ENCODE results near the gene PCDHGA4. TPM values are rescaled to one million over a fixed set of nuclear protein-coding genes. Genes with fewer than 3 reads are reported as not detected.
"Not testable (repeated sequence)": the region's sequence is repeated elsewhere in the genome, so short reads cannot be mapped to it uniquely, and the experiment has no call there.

Gene PCDHGA4
- total RNA-seq, 6 experiments from 2014 or later, result 0.39 to 1.8 (median 0.73) TPM

GRCh38 chr5:141383345-141383744 lies 28.5 kb downstream of the PCDHGA4 start:
- intact Hi-C loops (cut with DNase I), result no loop called here
- H3K4me3 ChIP-seq, result no peak overlapping the region
- no peak for ATAC-seq
- whole genome bisulfite sequencing (ENCODE audit: insufficient coverage, low coverage, low lambda C conversion rate, missing lambda C conversion rate), result 28% methylated on average over 20 of the region's 21 CpGs
- H3K36me3 ChIP-seq, result no peaks in the 10 kb centered on the region
- no peaks in the 10 kb centered on the region for H3K27me3 ChIP-seq
- DNase-seq, result no peak
- no peaks in the 10 kb centered on the region for H3K4me1 ChIP-seq
- peaks cover 0 to 4% (median under 1%) of the 10 kb centered on the region in 4 donors for H3K9me3 ChIP-seq
- TF ChIP-seq CTCF (IDR thresholded peaks at IDR 0.05), result no peak
- TF ChIP-seq POLR2A (IDR thresholded peaks at IDR 0.05), result no peak
- H3K27ac ChIP-seq, result no peak overlapping the region

- WGBS (ENCODE audit: insufficient coverage, low coverage, low lambda C conversion rate, missing lambda C conversion rate), result 10% methylated on average over 4 of the region's 43 CpGs
- ATAC-seq, result no peak
- Histone ChIP-seq H3K4me1 (no peaks in the 10 kb centered on the region), H3K36me3 (no peaks in the 10 kb centered on the region), H3K27ac (no peak overlapping the region), H3K4me3 (no peak overlapping the region), H3K9me3 (peaks cover 0 to 14% (median 2%) of the 10 kb centered on the region in 4 donors), H3K27me3 (no peaks in the 10 kb centered on the region)
- intact Hi-C loops (cut with DNase I), result no loop called here
- TF ChIP-seq POLR2A (IDR thresholded peaks at IDR 0.05) (no peak), CTCF (IDR thresholded peaks at IDR 0.05) (no peak)
- no peak for DNase-seq
Measured at GRCh38 chr5:141384471-141385267, 29.8 kb downstream of the PCDHGA4 start.

- peak; percentile 92 to 97 (median 96) for ATAC-seq
- H3K4me1 ChIP-seq; H3K27ac ChIP-seq; intact Hi-C loops (cut with DNase I); H3K27me3 ChIP-seq; DNase-seq; H3K36me3 ChIP-seq: not testable (repeated sequence)
- Histone ChIP-seq H3K4me3 (peak within 1 kb of the TSS; percentile 17 to 27 (median 24)), H3K9me3 (peaks cover 0 to 14% (median 5%) of the 10 kb centered on the region in 4 donors)
- peak; percentile 30 to 48 (median 45) for TF ChIP-seq CTCF (IDR thresholded peaks at IDR 0.05)
- 9% methylated on average over 17 of the region's 40 CpGs for WGBS (ENCODE audit: insufficient coverage, low coverage, low lambda C conversion rate, missing lambda C conversion rate)
Measured at GRCh38 chr5:141387557-141388311, 32.9 kb downstream of the PCDHGA4 start, which contains the start of gene PCDHGB4. Gene PCDHGB4, plus strand, starts transcription at chr5:141387698. Its CDS starts 187 bp downstream, at chr5:141387885.

GRCh38 chr5:141388661-141389060 lies 33.8 kb downstream of the PCDHGA4 start:
- H3K27ac ChIP-seq, result no peak overlapping the region

More at GRCh38 chr5:141388661-141389060, 33.8 kb downstream of the PCDHGA4 start:
- peaks cover 0 to 14% (median 5%) of the 10 kb centered on the region in 4 donors for H3K9me3 ChIP-seq
- intact Hi-C loops (cut with DNase I), result no loop called here
- H3K4me1 ChIP-seq, result no peaks in the 10 kb centered on the region
- TF ChIP-seq CTCF (IDR thresholded peaks at IDR 0.05) (no peak), POLR2A (IDR thresholded peaks at IDR 0.05) (no peak)
- DNase-seq, result no peak
- no peak overlapping the region for H3K4me3 ChIP-seq
- ATAC-seq, result no peak
- WGBS (ENCODE audit: insufficient coverage, low coverage, low lambda C conversion rate, missing lambda C conversion rate), result 47% methylated on average over 10 of the region's 10 CpGs
- H3K36me3 ChIP-seq, result peaks cover 0 to 3% (median 0%) of the 10 kb centered on the region in 4 donors
- H3K27me3 ChIP-seq, result no peaks in the 10 kb centered on the region

Measured in right lobe of liver (tissue), 6 donors.